RWPE1 (cell line): ENCODE data around the gene CENPQ.

Experiments used
- CTCF ChIA-PET: fragments of 350-600 bp; sonication (Branson Sonifier 250); formaldehyde crosslinking; extraction: SDS; loops from one replicate; lab custom pipeline; 2021; lab: Yijun Ruan, JAX
- POLR2A ChIA-PET: fragments of 400-600 bp; formaldehyde crosslinking; extraction: SDS; loops from one replicate; lab custom pipeline; 2020; ENCODE audit warnings: antibody characterized with exemption; ENCODE audit not compliant: low non-redundant PET; lab: Yijun Ruan, JAX
- DNase-seq: peaks from one replicate; pipeline ENCODE4 v3.0.0; 2012; ENCODE audit warnings: low spot score
- H3K27ac ChIP-seq: fragments of 450-650 bp; 2 replicates; pipeline ENCODE4 v1.5.1; 2017
- CTCF ChIP-seq: fragments of 450-650 bp; conservative IDR thresholded peaks from 2 replicates; pipeline ENCODE4 v1.5.1; 2017; ENCODE audit warnings: low read depth, mild to moderate bottlenecking

Gene CENPQ

GRCh38 chr6:49531774-49532569, 68.8 kb downstream of the CENPQ start:
- 0 out of 2 replicates have a peak overlapping the region, but pooled peaks have one; percentile 37 for H3K27ac ChIP-seq
- POLR2A ChIA-PET = no interaction called here
- CTCF ChIA-PET = interaction anchor here (0.6 to 1.7 kb wide), 22 partner anchors 8 to 649 kb away, joined by 3 to 18 read pairs (median 4); partner anchors contain the start of gene C6orf141
- DNase-seq = peak; percentile 75
- TF ChIP-seq CTCF = peak; percentile 87

- POLR2A ChIA-PET = no interaction called here
- no peak for TF ChIP-seq CTCF
- no peak for DNase-seq
- H3K27ac ChIP-seq = no peak overlapping the region
- CTCF ChIA-PET = interaction anchor here (0.7 kb wide), 1 partner anchor 71 kb away, joined by 3 read pairs; no protein-coding TSS in a partner anchor
These were observed 72.6 kb downstream of the CENPQ start for GRCh38 chr6:49535795-49536194.

- DNase-seq = no peak
- H3K27ac ChIP-seq = no peak overlapping the region
- ChIA-PET POLR2A (no interaction called here), CTCF (no interaction called here)
- no peak for TF ChIP-seq CTCF
These were observed 75.9 kb downstream of the CENPQ start for GRCh38 chr6:49539102-49539501.

GRCh38 chr6:49540614-49541013, 77.4 kb downstream of the CENPQ start:
- peak; percentile 42 for DNase-seq
- CTCF ChIA-PET = interaction anchor here (0.5 to 2.0 kb wide), 3 partner anchors 8 to 361 kb away, joined by 3 to 11 read pairs (median 3); no protein-coding TSS in a partner anchor
- peak overlapping the region; percentile 82 for H3K27ac ChIP-seq
- TF ChIP-seq CTCF = no peak
- POLR2A ChIA-PET = no interaction called here

GRCh38 chr6:49541210-49541724, 78.1 kb downstream of the CENPQ start:
- H3K27ac ChIP-seq = no peak overlapping the region
- no peak for TF ChIP-seq CTCF
- POLR2A ChIA-PET = no interaction called here
- peak; percentile 87 for DNase-seq
- CTCF ChIA-PET = interaction anchor here (0.7 to 2.0 kb wide), 5 partner anchors 9 to 82 kb away, joined by 3 to 11 read pairs (median 3); partner anchors contain the start of gene C6orf141

- peak overlapping the region; percentile 89 for H3K27ac ChIP-seq
- ChIA-PET POLR2A (no interaction called here), CTCF (interaction anchor here (1.2 to 2.0 kb wide), 4 partner anchors 8 to 65 kb away, joined by 3 to 11 read pairs (median 3); partner anchors contain the start of gene C6orf141)
- TF ChIP-seq CTCF = no peak
- peak; percentile 55 for DNase-seq
These were observed 78.8 kb downstream of the CENPQ start for GRCh38 chr6:49541936-49542335.
